DMS79 (cell line): ENCODE results near the gene ZNF816.
A peak's percentile ranks its signal among the peaks of the same experiment; 100 is the strongest.
"Not testable (repeated sequence)": the region's sequence is repeated elsewhere in the genome, so short reads cannot be mapped to it uniquely, and the experiment has no call there.

ENCODE experiments used
- DNase-seq: peaks from one replicate; lab custom pipeline; 2025; lab: John Stamatoyannopoulos, UW

Gene ZNF816

DNA sequence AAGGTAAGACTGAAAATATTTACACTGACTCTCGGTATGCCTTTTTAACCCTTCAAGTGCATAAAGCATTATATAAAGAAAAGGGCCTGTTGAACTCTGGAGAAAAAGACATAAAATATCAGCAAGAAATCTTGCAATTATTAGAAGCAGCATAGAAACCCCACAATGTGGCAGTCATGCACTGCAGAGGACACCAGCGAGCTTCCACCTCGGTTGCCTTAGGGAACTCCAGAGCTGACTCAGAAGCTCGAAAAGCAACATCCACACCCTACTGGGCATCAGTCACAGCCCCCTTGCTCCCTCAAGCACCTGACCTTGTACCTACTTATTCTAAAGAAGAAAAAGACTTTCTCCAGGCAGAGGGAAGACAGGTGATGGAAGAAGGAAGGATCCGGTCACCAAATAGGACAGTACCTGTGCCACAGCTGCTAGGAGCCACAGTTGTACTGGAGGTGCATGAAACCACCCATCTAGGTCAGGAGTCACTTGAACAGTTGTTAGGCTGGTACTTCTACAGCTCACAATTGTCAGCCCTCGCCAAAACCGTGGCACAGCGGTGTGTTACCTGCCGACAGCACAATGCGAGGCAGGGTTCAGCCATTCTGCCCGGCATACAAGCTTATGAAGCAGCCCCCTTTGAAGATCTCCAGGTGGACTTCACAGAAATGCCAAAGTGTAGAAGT is 2.9 kb downstream of the ZNF816 start:
- no peak for DNase-seq

DNA sequence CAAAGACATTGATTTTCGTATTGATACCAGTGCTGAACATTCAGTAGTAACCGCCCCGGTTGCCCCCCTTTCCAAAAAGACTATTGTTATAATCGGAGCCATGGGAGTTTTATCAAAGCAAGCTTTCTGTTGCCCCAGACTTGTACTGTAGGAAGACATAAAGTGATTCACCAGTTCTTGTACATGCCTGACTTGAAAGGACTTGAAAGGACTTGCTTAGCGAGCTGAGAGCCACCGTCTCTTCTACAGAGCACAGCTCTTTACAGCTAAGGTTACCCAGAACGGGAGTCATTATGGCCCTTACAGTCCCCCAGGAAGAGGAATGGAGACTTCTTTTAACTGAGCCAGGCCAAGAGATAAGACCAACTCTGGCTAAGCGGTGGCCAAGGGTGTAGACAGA is 5.1 kb downstream of the ZNF816 start:
- DNase-seq = no peak

DNA sequence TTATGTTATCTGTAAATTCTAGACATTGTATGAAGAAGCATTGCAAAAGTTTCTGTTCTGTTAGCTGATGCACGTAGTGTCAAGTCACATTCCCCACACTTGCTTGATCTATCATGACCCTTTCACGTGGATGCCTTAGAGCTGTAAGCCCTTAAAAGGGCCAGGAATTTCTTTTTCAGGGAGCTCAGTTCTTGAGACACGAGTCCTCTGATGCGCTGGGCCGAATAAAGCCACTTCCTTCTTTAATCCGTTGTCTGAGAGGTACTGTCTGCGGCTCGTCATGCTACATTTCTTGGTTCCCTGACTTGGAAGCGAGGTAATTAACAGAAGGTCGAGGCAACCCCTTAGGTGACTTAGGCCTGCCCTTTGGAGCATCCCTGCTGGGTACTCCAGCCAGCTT is 5.8 kb downstream of the ZNF816 start:
- DNase-seq = no peak

DNA sequence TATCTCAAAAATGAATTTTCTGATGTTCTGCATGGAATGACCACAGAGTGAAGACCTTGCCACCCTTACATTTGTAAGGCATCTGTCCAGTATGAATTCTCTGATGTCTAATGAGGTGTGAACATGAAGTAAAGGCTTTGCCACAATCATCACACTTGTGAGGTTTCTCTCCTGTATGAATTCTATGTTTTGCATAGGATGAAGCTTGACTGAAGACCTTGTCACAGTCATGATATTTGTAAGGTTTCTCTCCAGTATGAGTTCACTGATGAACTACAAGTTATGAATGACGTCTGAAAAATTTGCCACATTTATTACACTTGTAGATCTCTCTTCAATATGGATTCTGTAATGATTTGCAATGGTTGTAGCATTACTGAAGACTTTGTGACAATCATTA is 13.3 kb downstream of the ZNF816 start:
- DNase-seq = no peak

DNA sequence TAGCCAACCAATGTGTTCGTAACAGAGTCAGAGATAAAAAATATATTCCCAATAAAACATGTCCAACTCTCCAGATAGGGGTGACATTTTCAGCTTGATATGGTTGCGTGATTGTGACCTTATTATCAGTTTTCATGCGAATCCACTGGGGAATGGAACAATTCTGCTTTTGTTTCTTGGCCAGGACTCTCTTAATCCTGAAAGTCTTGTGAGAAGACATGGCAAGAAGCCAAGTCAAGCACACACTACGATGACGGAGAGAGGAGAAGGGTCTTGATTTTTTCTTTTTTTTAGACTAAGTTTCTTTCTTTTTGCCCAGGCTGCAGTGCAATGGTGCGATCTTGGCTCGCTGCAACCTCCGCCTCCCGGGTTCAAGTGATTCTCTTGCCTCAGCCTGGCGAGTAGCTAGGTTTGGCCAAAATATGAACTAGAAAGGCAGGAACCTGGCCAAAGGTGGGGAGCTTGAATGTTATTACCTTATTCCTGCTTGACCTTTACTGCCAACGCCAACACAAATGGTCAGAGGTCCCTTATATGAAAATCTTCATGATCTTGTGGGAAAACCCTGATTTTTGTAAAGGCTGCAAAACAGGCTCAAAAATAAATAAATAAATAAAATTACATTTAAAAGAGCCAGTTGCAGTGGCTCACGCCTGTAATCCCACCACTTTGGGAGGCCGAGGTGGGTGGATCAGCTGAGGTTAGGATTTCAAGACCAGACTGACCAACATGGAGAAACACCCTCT is 14.5 kb downstream of the ZNF816 start:
- DNase-seq = no peak

DNA sequence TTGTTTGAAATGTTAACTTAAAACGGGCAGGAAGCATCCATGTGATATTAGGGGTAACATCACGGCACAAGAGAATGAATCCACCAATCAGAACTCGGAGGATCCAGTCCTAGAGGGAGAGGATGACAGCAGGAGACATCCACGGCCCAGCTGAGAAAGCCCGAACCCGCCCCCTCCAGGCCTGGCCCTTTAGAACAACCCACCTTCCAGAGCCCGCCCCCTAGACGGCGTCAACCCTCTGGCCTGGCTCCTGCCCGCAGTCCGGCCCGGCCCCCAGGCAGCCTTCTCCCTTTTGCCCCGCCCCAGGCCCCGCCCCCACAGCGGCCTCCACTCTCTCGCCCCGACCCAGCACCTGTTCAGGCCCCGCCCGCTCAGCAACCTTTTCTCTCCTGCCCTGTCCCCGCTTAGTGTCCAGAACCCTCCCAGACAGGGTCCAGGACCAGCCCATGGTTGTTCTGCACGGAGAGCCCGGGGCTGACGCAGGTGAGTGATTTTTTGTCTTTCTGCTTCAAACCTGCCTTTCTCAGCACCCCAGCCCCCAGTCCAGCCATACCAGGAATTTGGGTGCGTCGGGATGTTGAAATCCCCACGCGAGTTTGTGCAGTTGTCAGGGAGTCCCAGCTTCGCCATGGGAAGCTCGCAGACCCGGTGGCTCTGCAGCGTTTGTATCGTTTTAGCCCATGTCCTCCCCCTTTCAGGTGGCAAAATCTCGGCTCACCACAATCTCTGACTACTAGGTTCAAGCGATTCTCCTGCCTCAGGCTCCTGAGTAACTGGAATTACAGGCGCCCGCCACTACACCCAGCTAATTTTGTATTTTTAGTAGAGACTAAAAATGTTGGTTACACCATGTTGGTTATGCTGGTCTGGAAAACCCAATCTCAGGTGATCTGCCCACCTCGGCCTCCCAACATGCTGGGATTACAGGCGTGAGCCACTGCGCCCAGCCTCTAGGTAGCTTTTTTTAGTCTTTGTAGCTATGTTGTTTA is 16.1 kb downstream of the ZNF816 start:
- DNase-seq = no peak

DNA sequence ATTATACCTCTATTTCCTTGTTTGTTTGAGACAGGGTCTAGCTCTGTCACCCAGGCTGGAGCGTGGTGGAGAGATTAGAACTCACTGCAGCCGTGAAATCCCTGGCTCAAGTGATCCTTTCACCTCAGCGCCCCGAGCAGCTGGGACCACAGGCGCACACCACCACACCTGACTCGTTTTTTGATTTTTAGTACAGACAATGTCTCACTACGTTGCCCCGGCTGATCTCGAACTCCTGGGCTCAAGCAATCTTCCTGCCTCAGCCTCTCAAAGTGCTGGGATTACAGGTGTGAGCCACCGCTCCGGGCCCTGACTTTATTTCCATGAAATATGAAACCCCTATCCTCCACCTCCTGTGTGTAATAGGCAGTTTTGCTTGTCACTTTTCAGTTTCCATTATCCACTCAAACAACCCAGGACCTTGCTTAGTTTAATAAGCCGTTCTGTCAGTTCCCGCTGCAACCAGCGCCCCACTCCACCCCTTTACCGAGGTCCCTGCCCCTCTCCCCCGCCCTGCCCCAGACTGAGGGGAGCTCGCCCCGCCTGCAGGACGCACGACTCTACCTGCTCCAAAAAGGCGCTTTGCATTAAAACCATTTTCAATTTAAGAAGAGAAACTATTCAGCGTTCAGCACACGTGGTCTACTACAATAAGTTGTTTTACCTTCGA is 16.9 kb downstream of the ZNF816 start:
- no peak for DNase-seq

DNA sequence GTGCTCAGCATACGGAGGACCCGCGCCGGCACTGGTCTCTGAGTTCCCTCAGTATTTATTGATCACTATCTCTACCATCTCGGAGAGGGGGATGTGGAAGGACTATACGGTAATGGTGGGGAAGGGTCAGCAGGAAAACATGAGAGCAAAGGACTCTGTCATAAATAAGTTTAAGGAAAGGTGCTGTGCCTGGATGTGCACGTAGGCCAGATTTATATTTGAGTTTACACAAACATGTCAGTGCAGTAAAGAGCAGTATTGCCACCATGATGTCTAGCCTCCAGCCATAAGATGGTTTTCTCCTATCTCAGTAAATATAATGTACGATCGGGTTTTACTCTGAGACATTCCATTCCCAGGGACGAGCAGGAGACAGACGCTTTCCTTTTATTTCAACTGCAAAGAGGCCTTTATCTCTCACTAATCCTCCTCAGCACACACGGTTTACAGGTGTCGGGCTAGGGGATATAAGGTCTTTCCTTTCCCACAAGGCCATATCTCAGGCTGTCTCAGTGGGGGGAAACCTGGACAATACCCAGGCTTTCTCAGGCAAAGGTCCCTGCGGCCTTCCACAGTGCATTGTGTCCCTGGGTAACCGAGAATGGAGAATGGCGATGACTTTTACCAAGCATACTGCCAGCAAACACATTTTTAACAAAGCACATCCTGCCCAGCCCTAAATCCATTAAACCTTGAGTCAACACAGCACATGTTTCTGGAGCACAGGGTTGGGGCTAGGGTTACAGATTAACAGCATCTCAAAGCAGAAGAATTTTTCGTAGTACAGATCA is 17.8 kb downstream of the ZNF816 start:
- DNase-seq = not testable (repeated sequence)

DNA sequence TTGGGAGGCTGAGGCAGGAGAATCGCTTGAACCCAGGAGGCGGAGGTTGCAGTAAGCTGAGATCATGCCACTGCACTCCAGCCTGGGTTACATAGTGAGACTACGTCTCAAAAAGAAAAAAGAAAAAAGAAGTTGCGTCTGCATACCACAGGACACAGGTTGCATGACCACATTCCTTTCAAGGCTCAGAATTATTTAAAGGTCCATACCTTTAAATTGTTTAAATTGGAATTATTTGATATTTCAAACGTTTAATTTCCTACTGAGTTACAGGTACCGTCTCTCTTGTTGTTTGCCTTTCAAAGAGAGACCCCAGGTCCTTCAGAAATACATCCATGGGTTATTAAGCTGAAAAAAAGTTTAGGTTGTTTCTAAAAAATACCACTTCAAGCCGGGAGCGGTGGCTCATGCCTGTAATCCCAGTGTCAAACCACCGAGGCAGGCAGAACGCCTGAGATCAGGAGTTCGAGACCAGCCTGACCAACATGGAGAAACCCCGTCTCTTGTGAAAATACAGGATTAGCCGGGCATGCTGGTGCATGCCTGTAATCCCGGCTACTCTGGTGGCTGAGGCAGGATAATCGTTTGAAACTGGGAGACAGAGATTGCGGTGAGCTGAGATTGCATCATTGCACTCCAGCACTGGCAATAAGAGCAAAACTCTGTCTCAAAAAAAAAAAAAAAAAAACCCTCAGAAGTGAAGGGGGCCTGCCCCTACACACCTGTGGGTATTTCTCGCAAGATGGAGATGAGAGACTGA is 18.6 kb downstream of the ZNF816 start:
- no peak for DNase-seq

DNA sequence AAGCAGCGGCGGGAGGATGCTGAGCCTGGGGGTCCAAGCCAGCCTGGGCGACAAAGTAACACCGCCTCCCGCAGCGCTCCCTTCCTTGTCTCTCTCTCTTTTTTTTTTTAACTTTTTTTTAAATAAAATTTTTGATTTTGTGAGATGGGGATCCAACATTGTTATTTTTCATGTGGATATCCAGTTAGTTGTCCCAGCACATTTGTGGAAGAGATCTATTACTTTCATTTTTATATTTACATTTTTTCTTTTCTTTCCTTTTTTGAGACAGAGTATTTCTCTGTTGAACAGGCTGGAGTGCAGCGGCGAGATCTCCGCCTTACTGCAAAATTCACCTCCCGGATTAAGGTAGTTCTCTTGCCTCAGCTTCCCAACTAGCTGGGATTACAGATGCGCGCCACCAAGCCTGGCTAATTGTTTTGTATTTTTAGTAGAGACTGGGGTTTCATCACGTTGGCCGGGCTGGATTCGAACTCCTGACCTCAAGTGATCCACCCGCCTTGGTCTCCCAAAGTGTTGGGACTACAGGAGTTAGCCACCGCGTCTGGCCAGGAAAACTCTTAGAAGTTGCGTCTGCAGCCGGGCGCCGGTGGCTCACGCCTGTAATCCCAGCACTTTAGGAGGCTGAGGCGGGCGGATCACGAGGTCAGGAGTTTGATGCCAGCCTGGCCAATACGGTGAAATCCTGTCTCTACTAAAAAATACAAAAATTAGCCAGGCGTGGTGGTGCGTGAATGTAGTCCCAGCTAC is 19.4 kb downstream of the ZNF816 start:
- DNase-seq = no peak

DNA sequence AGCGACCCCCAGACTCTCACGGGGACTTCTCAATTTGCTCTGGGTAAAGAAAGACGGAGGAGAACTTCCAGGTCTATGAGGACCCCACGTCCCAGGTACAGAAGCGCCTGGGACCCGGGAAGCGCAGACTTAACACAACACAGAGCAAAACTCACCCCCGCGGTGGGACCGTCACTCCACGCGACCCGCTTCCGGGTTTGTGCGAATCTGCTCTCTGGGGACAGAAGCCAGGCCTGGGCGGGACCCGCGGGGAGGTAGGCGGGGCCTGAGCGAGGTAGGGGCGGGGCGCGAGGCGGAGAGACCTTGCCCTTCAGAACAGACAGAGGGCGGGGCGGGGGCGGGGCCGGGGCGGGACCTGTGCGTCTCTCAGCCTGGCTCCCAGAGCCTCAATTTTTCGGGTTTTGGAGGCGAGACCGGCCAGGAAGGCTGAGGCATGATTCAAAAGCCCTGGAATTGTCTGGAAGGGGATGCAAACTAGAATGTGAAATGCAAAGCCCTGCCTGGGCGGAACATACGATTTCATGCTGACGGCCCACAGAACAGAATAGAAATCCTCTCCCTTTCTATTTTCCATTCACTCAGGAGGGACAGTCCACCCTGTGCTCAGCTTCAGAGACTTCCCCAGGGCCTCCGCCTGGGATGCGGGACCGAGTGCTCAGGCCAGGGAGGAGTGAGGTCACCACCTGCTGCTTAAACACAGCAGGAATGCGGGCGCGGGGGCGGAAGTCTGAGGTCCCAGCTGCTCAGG is 20.1 kb downstream of the ZNF816 start:
- peak; percentile 56 for DNase-seq

DNA sequence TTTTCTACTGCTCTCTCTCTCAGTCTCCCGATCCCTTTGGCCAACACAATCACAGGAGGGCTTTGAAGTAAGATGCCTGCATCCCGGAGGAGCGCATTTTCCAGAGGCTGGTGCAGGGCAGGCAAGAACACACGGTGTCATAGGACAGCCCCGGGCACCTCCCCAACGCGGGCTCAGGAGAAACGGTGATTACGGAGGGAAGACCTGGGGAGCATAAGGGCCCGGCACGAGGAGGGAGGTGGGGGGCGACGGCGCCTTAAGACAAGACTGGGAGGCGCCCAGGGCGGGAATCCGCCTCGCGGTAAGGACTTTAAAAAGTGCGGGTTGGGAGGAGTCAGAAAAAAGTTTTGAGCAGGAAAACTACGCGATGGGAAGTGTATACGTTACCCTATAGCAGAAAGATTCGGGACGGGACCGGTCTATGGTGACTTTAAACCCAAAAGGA is 20.7 kb downstream of the ZNF816 start:
- peak; percentile 40 for DNase-seq

DNA sequence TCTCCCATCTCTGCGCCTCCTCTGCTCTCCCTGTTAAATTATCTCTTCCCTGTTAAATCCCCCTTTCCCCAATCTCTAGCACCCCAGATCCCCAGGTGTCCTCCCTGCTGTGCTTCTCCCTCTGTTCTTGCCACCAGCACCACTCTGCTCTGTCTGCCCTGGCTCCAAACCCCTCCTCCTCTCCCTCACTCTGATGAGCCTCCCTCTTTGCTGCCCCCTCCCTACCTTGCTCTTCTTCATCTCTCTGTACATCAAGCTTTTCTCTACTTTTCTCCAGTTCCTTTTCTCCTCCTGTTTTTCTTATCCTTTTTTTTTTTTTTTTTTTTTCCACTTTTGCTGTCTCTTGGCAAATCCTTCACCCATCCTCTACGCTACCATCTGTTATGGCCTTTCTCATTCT is 21.2 kb downstream of the ZNF816 start:
- DNase-seq = not testable (repeated sequence)

DNA sequence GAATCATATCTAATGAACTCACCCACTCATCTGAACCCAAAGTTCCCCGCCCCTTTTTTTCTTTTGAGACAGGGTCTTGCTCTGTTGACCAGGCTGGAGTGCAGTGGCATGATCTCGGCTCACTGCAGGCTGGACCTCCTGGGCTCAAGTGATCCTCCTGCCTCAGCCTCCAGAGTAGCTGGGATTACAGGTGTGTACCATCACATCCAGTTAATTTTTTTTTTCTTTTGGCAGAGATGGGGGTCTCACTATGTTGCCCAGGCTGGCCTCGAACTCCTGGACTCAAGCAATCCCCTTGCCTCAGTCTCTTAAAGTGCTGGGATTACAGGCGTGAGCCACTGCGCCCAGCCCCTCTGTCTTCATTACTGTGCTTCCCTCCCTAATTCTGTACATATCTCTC is 21.8 kb downstream of the ZNF816 start:
- not testable (repeated sequence) for DNase-seq

DNA sequence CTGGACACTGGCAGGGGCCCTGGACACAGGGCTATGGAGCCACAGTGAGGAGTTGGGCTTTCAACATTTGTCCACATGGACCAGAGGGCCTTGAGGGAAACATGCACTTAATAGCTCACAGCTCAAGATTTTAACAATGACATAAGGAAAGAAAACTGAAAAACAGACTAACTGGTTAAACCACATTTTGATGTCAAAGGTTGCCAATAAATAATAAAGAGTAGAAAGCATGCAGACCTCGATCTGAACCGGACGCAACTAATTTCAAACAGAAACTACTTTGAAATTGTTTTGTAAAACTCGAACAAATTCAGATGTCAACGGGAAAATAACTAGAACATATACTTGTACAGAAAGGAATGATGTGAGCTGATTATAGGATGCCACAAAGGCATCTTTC is 23.9 kb downstream of the ZNF816 start:
- no peak for DNase-seq

DNA sequence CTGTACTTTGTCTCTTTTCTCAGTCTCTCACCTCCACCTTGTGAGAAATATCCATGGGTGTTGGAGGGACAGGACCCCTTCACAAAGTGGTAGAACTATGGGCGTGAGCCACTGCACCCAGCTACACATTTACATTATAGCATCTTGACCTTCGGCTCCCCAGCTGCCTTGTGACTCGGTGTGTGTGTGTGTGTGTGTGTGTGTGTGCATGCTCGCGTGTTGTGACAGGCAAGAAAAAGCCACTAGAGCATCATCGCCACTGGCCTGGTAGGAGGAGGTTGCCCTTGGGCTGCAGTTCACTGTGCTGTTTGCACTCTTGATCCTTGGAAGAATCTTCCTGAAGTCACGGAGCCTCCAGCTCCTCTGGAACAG is 25.7 kb downstream of the ZNF816 start:
- DNase-seq = no peak

DNA sequence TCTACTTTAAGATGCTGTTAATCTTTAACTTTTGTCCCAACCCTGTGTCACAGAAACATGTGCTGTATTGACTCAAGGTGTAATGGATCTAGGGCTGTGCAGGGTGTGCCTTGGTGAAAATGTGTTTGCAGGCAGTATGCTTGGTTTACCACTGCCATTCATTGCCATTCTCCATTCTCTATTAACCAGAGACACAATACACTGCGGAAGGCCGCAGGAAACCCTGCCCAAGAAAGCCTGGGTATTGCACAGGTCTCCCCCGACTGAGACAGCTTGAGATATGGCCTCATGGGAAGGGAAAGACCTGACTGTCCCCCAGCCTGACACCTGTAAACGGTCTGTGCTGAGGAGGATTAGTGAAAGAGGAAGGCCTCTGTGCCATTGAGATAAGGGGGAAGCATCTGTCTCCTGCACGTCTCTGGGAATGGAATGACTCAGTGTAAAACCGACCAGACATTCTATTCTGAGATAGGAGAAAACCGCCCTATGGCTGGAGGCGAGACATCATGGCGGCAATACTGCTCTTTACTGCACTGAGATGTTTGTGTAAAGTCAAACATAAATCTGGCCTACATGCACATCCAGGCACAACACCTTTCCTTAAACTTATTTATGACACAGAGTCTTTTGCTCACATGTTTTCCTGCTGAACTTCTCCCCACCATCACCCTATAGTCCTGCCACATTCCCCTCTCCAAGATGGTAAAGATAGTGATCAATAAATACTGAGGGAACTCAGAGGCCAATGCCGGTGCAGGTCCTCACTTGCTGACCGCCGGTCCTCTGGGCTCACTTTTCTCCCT is 26.3 kb downstream of the ZNF816 start:
- DNase-seq = no peak

DNA sequence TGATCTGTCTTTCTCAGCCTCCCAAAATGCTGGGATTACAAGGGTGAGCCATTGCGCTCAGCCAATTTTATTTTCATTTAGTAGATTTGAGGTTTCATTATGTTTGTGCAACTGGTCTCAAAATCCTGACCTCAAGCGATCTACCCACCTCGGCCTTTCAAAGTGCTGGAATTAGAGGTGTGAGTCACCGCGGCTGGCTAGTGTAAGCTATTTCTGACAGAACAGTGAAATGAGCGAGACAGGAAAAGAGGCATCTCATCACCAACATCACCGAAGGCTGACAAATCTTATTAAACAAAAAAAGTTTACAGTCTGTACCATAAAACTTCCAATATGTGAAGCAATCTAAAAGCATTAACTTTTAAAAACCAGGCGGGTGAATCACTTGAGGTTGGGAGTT is 27.2 kb downstream of the ZNF816 start:
- DNase-seq = no peak
